RWPE1 (cell line): Measurements from ENCODE around the gene MAGEC2.

Source experiments
- CTCF ChIA-PET: fragments of 350-600 bp; sonication (Branson Sonifier 250); formaldehyde crosslinking; extraction: SDS; loops from one replicate; lab custom pipeline; 2021; lab: Yijun Ruan, JAX
- POLR2A ChIA-PET: fragments of 400-600 bp; formaldehyde crosslinking; extraction: SDS; loops from one replicate; lab custom pipeline; 2020; ENCODE audit warnings: antibody characterized with exemption; ENCODE audit not compliant: low non-redundant PET; lab: Yijun Ruan, JAX
- DNase-seq: peaks from one replicate; pipeline ENCODE4 v3.0.0; 2012; ENCODE audit warnings: low spot score
- H3K27ac ChIP-seq: fragments of 450-650 bp; 2 replicates; pipeline ENCODE4 v1.5.1; 2017
- TF ChIP-seq, protein P1 (sequence below): fragments of 450-650 bp; conservative IDR thresholded peaks from 2 replicates; pipeline ENCODE4 v1.5.1; 2017; ENCODE audit warnings: low read depth, mild to moderate bottlenecking

The MAGEC2 gene, protein sequence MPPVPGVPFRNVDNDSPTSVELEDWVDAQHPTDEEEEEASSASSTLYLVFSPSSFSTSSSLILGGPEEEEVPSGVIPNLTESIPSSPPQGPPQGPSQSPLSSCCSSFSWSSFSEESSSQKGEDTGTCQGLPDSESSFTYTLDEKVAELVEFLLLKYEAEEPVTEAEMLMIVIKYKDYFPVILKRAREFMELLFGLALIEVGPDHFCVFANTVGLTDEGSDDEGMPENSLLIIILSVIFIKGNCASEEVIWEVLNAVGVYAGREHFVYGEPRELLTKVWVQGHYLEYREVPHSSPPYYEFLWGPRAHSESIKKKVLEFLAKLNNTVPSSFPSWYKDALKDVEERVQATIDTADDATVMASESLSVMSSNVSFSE

GRCh38 chrX:142204522-142205433 lies at the start of gene MAGEC2:
MAGEC2 (minus strand) TSS chrX:142205290; CDS start chrX:142203987, 1,303 bp downstream.
- ChIA-PET POLR2A (no interaction called here), CTCF (no interaction called here)
- TF ChIP-seq, protein P1, sequence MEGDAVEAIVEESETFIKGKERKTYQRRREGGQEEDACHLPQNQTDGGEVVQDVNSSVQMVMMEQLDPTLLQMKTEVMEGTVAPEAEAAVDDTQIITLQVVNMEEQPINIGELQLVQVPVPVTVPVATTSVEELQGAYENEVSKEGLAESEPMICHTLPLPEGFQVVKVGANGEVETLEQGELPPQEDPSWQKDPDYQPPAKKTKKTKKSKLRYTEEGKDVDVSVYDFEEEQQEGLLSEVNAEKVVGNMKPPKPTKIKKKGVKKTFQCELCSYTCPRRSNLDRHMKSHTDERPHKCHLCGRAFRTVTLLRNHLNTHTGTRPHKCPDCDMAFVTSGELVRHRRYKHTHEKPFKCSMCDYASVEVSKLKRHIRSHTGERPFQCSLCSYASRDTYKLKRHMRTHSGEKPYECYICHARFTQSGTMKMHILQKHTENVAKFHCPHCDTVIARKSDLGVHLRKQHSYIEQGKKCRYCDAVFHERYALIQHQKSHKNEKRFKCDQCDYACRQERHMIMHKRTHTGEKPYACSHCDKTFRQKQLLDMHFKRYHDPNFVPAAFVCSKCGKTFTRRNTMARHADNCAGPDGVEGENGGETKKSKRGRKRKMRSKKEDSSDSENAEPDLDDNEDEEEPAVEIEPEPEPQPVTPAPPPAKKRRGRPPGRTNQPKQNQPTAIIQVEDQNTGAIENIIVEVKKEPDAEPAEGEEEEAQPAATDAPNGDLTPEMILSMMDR, result no peak
- no peak within 1 kb of the TSS for H3K27ac ChIP-seq
- no peak for DNase-seq

DNA sequence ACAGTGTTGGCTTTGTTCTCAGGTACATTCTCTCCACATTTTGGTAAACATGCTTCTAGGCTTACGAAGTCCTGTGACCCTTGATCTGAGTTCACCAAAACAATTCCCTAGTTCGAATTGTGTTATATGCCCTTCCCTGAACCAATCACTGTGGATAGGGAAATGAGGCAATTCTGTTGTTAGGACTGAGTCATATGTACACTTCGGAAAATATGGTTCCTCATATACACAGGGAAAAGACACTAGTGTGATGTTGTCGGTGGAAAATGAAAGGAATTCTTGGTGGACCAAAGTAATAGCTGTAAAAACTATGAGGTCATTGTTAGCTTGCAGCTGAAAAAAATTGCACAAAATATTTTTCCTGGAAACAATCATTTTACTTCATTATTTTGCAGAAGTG lies 46.6 kb upstream of the MAGEC2 start:
- TF ChIP-seq, protein P1, result no peak
- no peak overlapping the region for H3K27ac ChIP-seq
- ChIA-PET CTCF (no interaction called here), POLR2A (no interaction called here)
- peak; percentile 1 for DNase-seq

DNA sequence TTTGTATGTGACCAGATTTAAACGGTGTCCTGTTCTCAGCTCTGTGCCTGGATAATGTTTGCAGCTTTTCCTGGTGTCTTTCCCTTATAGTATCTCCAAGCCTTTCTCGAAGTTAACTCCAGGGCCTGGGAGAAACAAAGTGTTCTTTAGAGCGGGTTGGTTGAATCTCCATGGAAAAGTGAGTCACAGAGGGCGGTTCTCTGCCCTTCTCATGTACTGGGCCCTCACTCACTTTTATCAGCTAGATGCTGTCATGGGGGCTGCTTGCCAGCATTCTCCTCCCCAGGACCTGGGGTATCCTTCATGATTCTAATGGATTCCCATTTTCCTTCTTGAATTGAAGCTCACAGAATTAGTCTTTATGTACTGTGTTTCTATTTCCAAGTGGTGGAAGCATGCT lies 46.1 kb upstream of the MAGEC2 start:
- CTCF ChIA-PET, result no interaction called here
- POLR2A ChIA-PET, result no interaction called here
- peak overlapping the region; percentile 92 for H3K27ac ChIP-seq
- DNase-seq, result no peak
- TF ChIP-seq, protein P1, result no peak

GRCh38 chrX:142250502-142250901 lies 45.4 kb upstream of the MAGEC2 start:
- TF ChIP-seq, protein P1, result no peak
- H3K27ac ChIP-seq, result peak overlapping the region; percentile 92
- DNase-seq, result peak; percentile 24
- POLR2A ChIA-PET, result no interaction called here
- CTCF ChIA-PET, result interaction anchor here (0.5 kb wide), 1 partner anchor 315 kb away, joined by 3 read pairs; no protein-coding TSS in a partner anchor

- peak overlapping the region; percentile 92 for H3K27ac ChIP-seq
- TF ChIP-seq, protein P1, result no peak
- ChIA-PET CTCF (interaction anchor here (0.5 kb wide), 1 partner anchor 314 kb away, joined by 3 read pairs; no protein-coding TSS in a partner anchor), POLR2A (no interaction called here)
- no peak for DNase-seq
Measured at GRCh38 chrX:142249721-142250120, 44.6 kb upstream of the MAGEC2 start.

- no peak overlapping the region for H3K27ac ChIP-seq
- TF ChIP-seq, protein P1, result no peak
- ChIA-PET POLR2A (no interaction called here), CTCF (no interaction called here)
- no peak for DNase-seq
Measured at GRCh38 chrX:142244568-142244967, 39.5 kb upstream of the MAGEC2 start.
